SK-N-SH treated with all-trans-retinoic acid at 6 μM for 48 hours (cell line): ENCODE data around the gene CYLD.

ENCODE experiments used
- ARNTL ChIP-seq: fragments of 450-650 bp; formaldehyde crosslinking; IDR thresholded peaks from 2 replicates; pipeline ENCODE4 v1.5.0; 2020; ENCODE audit warnings: low read depth, mild to moderate bottlenecking, moderate library complexity, borderline replicate concordance
- CREB5 ChIP-seq: fragments of 250-450 bp; sonication (Bioruptor Pico); IDR thresholded peaks from 2 replicates; pipeline ENCODE4 v1.5.1; 2020; ENCODE audit warnings: low read depth, mild to moderate bottlenecking, moderate library complexity
- PATZ1 ChIP-seq: fragments of 250-450 bp; sonication (Bioruptor Pico); IDR thresholded peaks from 2 replicates; pipeline ENCODE4 v1.8.0; 2020; ENCODE audit warnings: mild to moderate bottlenecking, moderate library complexity, borderline replicate concordance

GRCh38 chr16:50767197-50767596, 25.3 kb downstream of the CYLD start:
- no peak for TF ChIP-seq ARNTL (CRISPR knock-in tag)
- no peak for TF ChIP-seq CREB5 (CRISPR knock-in tag)
- no peak for TF ChIP-seq PATZ1
